Activated T-helper 9 cell treated with anti-CD3 and anti-CD28 coated beads, Interleukin-2, amount 50 U/mL, for 16 hours (primary cell): ENCODE data around the gene PLPP7.
"Not testable (repeated sequence)": the region's sequence is repeated elsewhere in the genome, so short reads cannot be mapped to it uniquely, and the experiment has no call there.

ENCODE experiments used
- DNase-seq: peaks from one replicate; pipeline ENCODE4 v3.0.0-alpha.2; 2020; ENCODE audit warnings: low read depth

PLPP7 gene

GRCh38 chr9:131331996-131332395 lies 42.5 kb downstream of the PLPP7 start:
- DNase-seq: not testable (repeated sequence)

GRCh38 chr9:131333771-131334628 lies 44.5 kb downstream of the PLPP7 start:
- DNase-seq: no peak

- DNase-seq: no peak
Observed at GRCh38 chr9:131334629-131335367, 45.3 kb downstream of the PLPP7 start.

- DNase-seq: no peak
Observed at GRCh38 chr9:131335368-131335755, 45.8 kb downstream of the PLPP7 start.

- DNase-seq: no peak
Observed at GRCh38 chr9:131337131-131337848, 47.8 kb downstream of the PLPP7 start.

GRCh38 chr9:131339212-131339611 lies 49.7 kb downstream of the PLPP7 start:
- DNase-seq: not testable (repeated sequence)

- DNase-seq: not testable (repeated sequence)
Observed at GRCh38 chr9:131344931-131345535, 55.5 kb downstream of the PLPP7 start.

GRCh38 chr9:131346559-131346958 lies 57.0 kb downstream of the PLPP7 start:
- DNase-seq: no peak

- DNase-seq: no peak
Observed at GRCh38 chr9:131347376-131348020, 58.0 kb downstream of the PLPP7 start.

GRCh38 chr9:131348631-131349521 lies 59.4 kb downstream of the PLPP7 start:
- no peak for DNase-seq

- no peak for DNase-seq
Observed at GRCh38 chr9:131349522-131349880, 60.0 kb downstream of the PLPP7 start.

GRCh38 chr9:131349881-131350563 lies 60.5 kb downstream of the PLPP7 start:
- peak; percentile 79 for DNase-seq

GRCh38 chr9:131356479-131356878 lies 67.0 kb downstream of the PLPP7 start:
- DNase-seq: not testable (repeated sequence)

GRCh38 chr9:131358556-131358955 lies 69.0 kb downstream of the PLPP7 start:
- no peak for DNase-seq
